DND-41 (cell line): Measurements from ENCODE around the gene SMOC2.

Source experiments
- EZH2 ChIP-seq: IDR thresholded peaks from 3 replicates; pipeline ENCODE4 v1.6.1; 2012; ENCODE audit warnings: borderline replicate concordance, low read depth, mild to moderate bottlenecking, moderate library complexity, low read length, inconsistent platforms; ENCODE audit not compliant: severe bottlenecking
- TF ChIP-seq, protein P1 (sequence below): IDR thresholded peaks from 2 replicates; pipeline ENCODE4 v1.5.1; 2012; ENCODE audit warnings: borderline replicate concordance, low read length, moderate library complexity, mild to moderate bottlenecking; ENCODE audit not compliant: poor library complexity, severe bottlenecking; ENCODE audit errors: extremely low read depth

DNA sequence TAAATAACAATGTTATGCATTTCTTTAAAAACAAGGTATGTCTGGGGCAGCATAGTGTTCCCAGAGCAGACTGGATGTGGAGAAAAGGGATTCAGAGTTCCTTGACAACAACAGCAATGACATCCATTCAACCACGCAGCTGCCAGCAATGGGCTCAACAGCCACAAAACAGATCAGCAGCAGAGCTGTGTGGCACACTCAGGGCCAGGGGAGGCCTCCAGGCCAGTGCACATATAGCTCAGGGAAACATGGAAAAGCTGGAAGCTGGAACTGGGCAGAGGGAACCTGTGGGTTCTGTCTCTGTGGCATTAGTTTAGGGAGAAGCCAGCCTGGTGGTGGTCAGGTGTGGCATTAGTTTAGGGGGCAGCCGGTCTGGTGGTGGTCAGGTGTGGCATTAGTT, 148.3 kb downstream of the SMOC2 start:
- TF ChIP-seq, protein P1, sequence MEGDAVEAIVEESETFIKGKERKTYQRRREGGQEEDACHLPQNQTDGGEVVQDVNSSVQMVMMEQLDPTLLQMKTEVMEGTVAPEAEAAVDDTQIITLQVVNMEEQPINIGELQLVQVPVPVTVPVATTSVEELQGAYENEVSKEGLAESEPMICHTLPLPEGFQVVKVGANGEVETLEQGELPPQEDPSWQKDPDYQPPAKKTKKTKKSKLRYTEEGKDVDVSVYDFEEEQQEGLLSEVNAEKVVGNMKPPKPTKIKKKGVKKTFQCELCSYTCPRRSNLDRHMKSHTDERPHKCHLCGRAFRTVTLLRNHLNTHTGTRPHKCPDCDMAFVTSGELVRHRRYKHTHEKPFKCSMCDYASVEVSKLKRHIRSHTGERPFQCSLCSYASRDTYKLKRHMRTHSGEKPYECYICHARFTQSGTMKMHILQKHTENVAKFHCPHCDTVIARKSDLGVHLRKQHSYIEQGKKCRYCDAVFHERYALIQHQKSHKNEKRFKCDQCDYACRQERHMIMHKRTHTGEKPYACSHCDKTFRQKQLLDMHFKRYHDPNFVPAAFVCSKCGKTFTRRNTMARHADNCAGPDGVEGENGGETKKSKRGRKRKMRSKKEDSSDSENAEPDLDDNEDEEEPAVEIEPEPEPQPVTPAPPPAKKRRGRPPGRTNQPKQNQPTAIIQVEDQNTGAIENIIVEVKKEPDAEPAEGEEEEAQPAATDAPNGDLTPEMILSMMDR = no peak
- no peak for TF ChIP-seq EZH2
